G401.6 (cell line): ENCODE results near the gene GPR3.

ENCODE experiments used
- FAIRE-seq: peaks from 2 replicates; lab custom pipeline; 2012; peaks lifted over from hg19 to GRCh38; lab: Jason Lieb, UNC

The GPR3 gene, protein sequence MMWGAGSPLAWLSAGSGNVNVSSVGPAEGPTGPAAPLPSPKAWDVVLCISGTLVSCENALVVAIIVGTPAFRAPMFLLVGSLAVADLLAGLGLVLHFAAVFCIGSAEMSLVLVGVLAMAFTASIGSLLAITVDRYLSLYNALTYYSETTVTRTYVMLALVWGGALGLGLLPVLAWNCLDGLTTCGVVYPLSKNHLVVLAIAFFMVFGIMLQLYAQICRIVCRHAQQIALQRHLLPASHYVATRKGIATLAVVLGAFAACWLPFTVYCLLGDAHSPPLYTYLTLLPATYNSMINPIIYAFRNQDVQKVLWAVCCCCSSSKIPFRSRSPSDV

DNA sequence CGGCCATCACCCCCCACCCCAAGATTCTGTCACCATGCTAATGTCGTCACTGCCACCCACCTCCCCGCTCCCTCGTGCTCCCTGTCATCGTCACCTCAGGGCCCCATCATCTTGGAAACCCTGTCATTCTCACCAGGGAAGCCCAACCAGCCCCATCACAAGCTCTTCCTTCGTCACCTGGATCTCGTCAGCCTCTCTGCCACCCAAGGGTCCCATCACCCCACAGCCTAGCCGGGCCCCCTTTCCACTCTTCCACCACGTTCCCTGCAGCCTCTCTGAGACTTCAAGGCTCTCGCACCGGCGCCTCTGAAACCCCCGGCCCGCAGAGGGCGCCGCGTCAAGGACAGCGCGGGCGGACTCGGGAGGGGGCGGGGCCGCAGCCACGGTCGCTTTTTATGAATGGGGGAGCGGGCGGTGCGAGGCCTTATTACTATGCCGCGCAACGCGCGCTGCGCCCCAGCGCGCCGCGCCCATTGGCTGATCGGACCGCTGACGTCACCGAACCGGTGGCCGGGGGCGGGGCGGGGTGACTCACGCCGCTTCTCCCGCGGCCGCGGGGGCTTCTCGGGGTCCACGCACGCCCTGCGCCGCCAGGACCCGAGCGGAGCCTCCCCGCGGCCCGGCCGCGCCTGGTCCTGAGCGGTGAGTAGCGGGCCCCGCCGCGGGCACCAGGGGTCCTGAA, at the start of gene GPR3:
Gene GPR3, plus strand, starts transcription at position 527 of the 682 bp plus-strand sequence. CDS start 1,177 bp downstream, outside the sequence.
- FAIRE-seq, result peak; percentile 76

DNA sequence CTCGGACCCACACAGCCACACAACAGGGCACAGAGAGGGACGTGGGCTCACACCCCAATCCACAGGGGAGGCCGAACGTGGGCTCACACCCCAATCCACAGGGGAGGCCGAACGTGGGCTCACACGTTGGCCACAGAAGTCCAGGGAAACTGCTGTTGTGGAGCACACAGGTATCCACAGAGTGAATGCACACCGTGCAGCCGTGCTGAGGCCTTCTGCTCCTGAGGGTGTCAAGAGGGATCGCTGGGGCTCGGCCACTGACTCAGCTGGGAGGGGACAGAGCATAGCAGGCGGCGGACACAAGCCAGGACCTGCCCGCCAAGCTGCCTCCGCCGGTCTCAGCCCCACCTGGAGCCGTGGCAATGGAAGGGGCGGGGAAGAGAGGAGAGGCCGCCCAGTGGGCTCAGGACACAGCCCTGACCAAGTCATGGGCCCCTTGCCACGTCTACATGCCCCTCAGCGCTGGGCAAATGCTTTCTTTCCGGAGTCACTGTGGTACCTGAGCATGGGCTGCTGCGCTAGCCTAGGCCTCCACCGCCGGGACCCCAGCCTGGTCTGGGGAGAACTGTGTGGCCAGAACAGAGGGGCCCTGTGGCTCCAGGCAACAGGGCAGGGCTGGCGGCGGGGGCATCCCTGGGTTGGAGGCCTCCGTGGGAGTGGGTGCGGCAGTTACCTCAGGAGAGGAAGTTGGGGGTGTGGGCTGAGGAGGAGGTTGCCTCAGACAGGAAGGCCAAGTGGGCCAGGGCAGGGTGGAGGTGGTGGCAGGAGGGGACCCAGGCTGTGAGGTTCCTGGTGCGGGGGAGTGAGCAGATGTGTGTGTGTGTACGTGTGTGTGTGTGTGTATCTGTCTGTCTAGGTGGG, 49.4 kb upstream of the GPR3 start:
- no peak for FAIRE-seq

DNA sequence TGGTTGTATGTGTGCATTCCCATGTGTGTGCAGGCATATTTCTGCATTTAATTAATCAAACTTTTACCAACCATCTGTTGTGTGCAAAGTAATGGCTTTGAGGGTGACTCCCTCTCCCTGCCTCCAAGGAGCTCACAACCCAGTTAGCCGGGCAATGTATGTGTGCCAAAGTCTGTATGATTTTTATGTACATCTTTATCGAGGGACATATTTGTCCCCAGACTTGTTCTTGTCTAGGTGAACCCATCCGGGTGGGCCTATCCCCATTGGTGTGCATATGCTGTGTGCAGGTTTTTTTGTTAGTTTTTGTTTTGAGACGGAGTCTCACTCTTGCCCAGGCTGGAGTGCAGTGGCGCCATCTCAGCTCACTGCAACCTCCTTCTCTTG, 48.8 kb upstream of the GPR3 start:
- FAIRE-seq, result no peak

DNA sequence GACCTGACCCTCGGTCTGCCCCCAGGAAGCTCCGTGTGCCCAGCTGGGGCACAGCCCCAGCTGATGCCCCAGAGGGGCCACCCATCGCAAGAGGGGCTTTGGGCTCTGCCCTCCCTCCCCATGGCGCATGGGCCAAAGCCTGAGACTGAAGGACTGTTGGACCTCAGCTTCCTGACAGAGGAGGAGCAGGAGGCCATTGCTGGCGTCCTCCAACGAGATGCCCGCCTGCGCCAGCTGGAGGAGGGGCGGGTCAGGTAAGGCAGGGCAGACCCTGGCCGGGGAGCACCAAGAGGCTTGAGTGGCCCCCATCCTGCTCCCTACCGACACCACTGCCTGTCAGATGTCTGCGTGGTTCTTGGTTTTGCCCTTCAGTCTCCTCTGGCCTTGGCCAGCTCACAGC, 47.1 kb upstream of the GPR3 start:
- no peak for FAIRE-seq

DNA sequence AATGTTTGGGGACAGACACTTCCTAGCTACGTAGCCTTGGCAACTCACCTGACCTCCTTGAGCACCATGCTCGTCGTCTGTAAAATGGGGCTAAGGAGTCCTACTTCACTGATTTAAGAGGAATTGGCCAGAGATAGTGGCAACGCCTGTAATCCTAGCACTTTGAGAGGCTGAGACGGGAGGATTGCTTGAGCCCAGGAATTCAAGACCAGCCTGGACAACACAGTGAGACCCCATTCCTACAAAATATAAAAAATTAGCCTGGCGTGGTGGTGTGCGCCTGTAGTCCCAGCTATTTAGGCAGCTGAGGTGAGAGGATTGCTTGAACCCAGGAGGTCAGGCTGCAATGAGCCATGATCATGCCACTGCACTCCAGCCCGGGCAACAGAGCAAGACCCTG, 46.1 kb upstream of the GPR3 start:
- FAIRE-seq, result no peak

DNA sequence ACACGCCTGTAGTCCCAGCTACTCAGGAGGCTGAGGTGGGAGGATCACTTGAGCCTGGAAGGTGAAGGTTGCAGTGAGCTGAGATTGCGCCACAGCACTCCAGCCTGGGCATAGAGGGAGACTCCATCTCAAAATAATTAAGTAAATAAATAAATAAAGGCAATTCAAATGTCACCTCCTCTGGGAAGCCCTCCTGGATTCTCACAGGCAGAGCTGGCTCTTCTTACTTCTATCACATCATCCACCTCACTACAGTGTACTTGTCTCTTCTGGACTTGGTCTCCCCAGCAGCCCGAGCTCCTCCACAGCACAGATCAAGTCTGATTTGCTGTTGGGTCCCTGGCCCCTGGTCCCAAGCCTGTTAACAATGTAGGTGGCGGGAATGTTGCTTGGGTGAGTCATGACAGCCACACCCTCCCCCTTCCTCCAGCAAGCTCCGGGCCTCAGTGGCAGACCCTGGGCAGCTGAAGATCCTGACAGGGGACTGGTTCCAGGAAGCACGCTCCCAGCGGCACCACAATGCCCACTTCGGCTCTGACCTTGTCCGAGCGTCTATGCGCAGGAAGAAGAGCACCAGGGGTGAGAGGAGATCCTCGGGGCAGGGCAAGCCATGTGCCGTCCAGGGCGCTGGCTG, 45.3 kb upstream of the GPR3 start:
- no peak for FAIRE-seq

DNA sequence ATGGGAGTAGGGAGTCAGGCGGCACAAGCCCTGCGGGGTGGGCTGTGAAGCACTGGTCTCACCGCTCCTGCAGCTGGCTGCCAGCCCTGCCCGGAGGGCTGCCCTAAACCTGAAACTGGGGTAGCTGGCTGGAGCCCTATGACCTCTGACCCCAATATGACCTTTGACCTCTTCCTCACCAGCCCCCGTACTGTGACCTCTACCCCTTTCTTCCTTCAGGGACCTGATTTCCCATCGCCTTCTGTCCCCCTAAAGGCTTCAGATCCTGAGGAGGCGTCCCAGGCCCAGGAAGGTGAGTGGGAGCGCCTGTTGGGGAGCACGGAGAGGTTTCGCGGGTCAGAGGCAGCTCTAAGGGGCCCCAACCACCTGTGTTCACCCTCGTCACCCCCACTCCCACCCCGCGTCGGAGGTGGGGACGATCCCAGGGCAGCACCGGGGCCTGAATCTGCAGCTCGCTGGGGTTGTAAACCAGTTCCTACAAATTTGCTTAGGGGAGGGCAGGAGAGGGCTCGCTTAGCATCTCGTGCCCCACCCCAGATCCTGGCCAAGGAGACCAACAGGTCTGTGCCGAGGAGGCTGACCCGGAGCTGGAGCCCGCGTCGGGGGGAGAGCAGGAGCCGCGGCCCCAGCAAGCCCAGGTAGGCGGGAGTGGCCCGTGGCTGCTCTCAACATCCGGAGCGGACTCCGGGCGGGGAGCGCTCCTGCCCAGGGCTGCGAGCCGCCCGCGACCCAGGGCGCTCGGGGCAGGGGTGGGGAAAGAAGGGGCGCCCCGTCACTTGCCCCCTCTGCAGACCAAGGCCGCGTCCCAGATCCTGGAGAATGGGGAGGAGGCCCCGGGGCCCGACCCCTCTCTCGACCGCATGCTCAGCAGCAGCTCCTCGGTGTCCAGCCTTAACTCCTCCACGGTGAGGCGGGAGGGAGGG, 43.3 kb upstream of the GPR3 start:
- FAIRE-seq, result peak; percentile 72

DNA sequence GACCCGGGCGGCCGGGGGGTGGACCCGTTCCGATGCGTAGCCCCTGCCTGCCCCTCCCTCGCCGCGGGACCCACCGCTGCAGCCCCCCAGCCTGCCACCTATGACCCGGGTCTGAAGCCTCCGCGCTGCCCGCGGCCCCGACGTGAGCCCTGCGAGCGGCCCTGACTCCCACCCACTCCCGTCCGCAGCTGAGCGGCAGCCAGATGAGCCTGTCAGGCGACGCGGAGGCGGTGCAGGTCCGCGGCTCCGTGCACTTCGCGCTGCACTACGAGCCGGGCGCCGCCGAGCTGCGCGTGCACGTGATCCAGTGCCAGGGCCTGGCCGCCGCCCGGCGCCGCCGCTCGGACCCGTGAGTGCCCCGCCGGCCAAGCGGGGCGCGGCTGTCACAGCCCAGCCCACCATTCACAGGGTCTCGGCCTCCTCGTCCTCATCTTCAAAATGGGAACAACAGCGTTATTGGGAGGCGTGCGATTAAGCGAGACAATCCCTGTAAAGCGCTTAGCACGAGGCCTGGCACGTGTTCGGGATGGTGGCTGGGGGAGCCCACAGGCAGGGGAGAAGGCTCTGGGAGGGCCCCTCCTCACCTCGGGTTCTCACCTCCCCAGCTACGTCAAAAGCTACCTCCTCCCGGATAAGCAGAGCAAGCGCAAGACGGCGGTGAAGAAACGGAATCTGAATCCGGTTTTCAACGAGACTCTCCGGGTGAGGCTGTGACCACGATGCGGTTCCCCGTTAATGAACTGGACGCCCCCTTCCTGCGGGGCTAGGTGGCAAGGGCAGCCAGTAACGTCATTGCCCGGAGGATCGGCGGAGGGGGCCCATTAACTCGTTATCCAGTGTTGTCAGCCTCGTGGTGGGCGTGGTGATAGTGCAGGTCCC, 42.4 kb upstream of the GPR3 start:
- FAIRE-seq, result no peak

DNA sequence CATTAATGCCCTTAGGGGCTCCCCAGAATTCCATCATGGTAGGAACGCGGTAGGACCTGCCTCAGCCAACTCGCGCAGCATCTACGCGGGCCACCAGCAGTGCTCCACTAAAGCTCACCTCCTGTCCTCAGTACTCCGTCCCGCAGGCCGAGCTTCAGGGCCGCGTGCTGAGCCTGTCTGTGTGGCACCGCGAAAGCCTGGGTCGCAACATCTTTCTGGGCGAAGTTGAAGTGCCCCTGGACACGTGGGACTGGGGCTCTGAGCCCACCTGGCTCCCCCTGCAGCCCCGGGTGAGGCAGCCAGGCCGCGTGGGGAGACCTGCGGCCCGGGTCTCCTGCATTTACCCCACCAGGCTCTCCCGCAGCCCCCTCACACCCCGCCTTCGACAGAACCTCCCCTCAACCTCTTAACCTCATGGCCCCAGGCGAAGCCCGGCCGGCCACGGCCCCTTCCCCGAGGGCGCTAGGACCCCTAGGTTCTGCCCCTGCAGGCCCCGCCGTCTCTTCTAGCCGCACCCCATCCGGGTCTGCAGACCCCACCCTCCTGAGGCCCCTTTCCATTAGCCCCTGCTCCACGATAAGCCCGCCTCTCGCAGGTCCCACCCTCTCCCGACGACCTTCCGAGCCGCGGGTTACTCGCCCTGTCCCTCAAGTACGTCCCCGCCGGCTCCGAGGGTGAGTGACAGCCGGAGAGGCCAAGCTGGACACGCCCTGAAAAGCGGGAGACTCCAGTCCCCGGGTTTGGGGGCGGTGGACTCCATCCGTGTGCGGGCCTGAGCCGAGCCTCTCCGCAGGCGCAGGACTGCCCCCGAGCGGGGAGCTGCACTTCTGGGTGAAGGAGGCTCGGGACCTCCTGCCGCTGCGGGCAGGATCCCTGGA, 41.5 kb upstream of the GPR3 start:
- no peak for FAIRE-seq

DNA sequence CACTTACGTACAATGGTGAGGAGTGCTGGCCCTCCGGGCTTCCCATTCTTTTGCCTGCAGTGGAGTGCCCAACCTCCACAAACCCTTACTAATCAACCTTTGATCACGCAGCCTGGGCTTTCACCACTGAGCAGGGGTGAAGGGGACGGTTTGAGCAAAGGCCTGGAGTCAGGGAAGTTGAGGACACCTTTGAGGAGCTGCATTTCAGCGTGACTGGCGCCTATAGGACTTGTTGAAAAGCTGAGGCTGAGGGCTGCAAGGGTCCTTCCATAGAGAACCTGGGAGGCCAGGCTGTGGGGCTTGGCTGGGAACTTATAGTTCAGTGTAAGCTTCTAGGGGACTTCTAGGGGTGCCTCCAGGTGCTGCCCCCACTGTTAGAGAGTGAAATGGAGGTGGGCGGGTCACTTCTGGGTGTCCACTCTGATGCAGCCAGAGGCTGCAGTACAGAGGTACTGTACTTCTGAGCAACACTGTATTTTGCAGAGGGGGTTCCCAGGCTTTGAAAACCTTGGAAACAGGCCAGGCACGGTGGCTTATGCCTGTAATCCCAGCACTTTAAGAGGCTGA, 40.8 kb upstream of the GPR3 start:
- no peak for FAIRE-seq

DNA sequence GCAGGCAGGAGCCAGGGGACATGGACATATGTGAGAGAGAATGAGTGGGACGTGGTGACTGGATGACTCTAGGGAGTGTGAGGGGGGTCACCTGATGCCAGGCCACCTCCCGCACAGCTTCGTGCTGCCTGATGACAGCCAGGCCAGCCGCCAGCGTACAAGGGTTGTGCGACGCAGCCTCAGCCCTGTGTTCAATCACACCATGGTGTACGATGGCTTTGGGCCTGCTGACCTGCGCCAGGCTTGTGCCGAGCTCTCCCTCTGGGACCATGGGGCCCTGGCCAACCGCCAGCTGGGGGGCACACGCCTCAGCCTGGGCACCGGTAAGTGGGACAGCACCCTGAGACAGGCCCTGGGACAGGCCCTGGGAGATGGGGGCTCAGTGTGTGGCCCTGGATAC, 39.3 kb upstream of the GPR3 start:
- no peak for FAIRE-seq

DNA sequence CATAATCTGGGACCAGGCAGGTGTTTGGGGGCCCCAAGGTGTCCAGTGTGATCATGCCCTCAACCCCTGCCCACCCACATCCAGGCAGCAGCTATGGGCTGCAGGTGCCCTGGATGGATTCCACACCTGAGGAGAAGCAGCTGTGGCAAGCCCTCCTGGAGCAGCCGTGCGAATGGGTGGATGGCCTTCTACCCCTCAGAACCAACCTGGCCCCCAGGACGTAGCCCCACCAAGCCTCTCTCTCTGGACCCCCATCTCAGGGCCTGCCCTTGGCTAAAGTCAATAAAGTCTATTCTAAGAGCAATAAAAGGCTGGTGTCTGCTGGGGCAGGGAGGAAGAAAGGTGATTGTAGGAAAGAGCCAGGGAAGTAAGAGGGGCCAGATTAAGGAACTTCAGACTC, 38.8 kb upstream of the GPR3 start:
- no peak for FAIRE-seq

DNA sequence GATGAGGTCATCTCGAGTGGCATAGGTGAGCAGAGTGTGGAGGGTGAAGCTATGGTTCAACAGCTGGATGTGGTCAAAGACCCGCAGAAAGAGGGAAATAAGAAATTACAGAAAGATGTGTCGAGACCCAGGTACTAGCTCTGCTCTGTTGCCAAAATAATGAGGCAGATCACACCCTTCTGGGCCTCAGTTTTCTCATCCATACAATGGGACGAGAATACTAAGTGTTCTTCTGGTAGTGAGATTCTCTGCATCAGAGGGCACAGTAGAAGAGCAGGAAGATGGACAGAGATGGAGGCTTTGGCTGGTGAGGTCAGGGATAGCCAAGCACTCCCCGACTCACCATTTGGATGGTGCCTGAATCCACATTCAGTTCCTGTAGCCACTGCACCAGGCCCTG, 36.7 kb upstream of the GPR3 start:
- no peak for FAIRE-seq

DNA sequence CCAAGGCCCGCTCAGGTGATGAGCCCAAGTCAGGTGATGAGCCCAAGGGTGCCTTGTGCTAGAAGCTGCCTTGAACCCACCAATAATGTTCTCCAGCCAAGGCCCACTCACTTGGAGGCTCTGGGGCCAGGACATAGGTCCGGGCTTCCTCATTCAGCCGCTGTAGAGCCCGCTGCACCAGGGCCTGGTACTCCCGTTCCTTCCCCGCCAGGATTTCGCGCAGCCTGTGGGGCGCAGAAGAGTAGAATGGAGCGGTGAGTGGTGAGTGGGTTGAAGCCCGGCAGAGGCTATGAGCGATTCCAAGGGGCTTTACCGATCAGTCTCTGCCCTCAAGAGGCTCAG, 36.2 kb upstream of the GPR3 start:
- no peak for FAIRE-seq

DNA sequence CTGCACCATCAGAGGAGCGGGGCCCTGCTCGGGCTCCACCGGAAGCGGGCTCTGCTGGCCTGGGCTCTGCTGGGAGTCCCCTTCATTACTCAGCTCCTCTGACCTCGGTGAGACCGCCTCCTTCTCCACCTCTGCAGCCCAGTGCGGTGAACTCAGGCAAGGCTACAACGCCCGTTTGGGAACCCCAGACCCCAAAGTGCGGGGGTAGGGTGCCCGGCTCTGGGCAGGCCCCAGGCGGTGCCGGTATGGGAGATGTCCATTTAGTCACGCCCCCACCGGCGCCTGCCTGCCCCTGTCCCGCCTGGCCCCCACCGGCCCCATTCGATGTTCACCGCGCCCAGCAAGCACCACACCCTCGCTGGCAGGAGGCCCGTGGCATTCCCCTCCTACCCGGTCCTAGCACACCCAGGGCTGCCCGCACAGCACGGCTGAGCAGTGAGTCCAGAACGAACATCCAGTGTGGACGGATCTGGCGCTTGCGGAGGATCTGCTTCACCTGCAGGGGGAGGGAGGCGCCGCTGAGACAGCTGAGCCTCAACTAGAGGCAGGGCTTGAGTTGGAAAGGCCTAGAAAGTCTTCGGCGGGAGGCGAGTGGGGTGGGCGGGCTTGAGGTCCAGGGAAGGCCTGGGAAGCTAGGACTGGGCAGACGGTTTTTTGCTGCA, 35.7 kb upstream of the GPR3 start:
- no peak for FAIRE-seq

DNA sequence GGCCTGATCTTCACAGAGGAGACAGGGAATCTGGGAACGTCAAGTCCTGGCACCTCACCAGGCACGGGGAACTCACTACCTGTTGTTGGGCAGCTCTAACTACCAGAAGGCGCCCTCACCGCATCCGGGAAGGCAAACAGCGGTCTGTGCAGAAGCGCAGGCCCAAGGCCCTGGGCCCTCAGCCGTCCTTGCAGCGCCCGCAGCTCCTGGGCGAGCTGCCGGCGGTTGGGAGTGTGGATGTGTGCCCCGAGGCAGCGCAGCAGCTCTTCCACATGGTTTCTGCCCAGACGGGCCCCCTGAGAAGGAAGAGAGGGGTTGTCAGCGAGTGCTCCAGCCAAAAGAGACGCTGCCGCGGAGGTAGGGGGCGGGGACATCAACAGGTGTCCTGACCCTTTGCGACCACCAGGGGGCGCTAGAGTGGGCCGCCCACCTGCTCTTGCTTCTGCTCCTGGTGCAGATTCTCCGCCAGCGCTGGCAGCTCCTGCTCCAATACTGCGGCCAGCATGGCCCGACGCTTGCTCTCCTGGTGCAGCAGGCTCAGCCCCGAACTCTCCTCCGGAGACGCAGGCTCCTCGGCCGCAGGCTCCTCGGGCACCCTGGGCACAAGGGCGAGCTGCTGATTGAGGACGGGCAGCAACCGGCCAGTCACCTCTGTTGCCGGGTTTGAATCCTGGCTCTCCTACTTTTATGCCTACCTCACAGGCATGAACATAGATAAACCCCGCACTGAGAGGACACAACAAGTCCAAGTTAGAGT, 35.0 kb upstream of the GPR3 start:
- FAIRE-seq, result peak; percentile 68

DNA sequence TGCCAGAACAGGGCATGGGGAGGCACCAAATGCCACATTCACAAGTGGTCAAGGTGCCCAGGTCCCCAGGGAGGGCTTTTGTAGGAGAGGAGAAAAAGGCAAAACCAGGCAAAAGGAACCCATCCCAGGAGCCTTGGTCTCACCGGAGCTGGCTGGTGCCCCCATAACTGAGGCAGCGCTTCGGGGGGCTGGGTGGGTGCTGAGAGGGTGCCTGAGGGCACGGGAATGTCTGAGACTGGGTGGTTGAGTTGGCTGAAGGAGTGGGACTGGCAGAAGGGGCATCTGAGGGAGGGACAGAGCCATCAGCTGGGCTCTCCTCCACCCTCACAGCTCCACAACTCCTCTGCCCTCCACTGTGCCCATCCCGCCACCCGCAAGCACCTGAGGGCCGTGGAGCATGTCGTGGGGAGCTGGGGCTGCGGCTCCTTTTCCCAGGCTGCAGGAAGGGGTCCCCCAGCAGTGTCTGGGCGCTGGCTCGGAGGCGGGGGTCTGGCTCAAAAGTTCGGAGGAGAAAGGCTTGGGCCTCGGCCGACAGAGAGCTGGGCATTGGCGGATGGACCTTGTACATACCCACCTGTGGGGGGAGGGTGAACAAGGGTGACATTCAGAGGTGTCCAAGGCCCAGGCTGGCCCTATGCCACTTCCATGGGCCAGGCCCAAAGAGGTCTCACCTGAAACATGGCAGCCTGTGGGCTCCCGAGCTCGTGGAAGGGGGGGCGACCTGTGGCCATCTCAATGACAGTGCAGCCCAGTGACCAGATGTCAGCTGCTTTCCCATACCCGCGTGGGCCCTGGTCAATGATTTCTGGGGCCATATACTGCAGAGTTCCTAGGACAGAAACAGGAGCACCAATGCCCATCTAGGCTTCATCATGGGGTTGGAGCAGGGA, 34.1 kb upstream of the GPR3 start:
- FAIRE-seq, result no peak
